Measurements from ENCODE around the gene CRADD.

GRCh38 chr12:93710574-93710926 is 33.4 kb downstream of the CRADD start:
- TF ChIP-seq, protein P1, sequence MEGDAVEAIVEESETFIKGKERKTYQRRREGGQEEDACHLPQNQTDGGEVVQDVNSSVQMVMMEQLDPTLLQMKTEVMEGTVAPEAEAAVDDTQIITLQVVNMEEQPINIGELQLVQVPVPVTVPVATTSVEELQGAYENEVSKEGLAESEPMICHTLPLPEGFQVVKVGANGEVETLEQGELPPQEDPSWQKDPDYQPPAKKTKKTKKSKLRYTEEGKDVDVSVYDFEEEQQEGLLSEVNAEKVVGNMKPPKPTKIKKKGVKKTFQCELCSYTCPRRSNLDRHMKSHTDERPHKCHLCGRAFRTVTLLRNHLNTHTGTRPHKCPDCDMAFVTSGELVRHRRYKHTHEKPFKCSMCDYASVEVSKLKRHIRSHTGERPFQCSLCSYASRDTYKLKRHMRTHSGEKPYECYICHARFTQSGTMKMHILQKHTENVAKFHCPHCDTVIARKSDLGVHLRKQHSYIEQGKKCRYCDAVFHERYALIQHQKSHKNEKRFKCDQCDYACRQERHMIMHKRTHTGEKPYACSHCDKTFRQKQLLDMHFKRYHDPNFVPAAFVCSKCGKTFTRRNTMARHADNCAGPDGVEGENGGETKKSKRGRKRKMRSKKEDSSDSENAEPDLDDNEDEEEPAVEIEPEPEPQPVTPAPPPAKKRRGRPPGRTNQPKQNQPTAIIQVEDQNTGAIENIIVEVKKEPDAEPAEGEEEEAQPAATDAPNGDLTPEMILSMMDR (IDR thresholded peaks at IDR 0.05; ENCODE audit: insufficient read depth, low read length): no peak
- TF ChIP-seq, protein P2, sequence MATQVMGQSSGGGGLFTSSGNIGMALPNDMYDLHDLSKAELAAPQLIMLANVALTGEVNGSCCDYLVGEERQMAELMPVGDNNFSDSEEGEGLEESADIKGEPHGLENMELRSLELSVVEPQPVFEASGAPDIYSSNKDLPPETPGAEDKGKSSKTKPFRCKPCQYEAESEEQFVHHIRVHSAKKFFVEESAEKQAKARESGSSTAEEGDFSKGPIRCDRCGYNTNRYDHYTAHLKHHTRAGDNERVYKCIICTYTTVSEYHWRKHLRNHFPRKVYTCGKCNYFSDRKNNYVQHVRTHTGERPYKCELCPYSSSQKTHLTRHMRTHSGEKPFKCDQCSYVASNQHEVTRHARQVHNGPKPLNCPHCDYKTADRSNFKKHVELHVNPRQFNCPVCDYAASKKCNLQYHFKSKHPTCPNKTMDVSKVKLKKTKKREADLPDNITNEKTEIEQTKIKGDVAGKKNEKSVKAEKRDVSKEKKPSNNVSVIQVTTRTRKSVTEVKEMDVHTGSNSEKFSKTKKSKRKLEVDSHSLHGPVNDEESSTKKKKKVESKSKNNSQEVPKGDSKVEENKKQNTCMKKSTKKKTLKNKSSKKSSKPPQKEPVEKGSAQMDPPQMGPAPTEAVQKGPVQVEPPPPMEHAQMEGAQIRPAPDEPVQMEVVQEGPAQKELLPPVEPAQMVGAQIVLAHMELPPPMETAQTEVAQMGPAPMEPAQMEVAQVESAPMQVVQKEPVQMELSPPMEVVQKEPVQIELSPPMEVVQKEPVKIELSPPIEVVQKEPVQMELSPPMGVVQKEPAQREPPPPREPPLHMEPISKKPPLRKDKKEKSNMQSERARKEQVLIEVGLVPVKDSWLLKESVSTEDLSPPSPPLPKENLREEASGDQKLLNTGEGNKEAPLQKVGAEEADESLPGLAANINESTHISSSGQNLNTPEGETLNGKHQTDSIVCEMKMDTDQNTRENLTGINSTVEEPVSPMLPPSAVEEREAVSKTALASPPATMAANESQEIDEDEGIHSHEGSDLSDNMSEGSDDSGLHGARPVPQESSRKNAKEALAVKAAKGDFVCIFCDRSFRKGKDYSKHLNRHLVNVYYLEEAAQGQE (IDR thresholded peaks at IDR 0.05; ENCODE audit: insufficient replicate concordance, low read depth): no peak
- TF ChIP-seq SPI1 (IDR thresholded peaks at IDR 0.05; ENCODE audit: borderline replicate concordance, low read depth): no peak
